NB4 (cell line): ENCODE measurements around the gene FRRS1L.

ENCODE experiments used
- POLR2A ChIP-seq: IDR thresholded peaks from 2 replicates; pipeline ENCODE4 v1.6.1; 2011; ENCODE audit warnings: mild to moderate bottlenecking; ENCODE audit not compliant: insufficient read length; ENCODE audit errors: extremely low read depth
- TF ChIP-seq, protein P1 (sequence below): IDR thresholded peaks from one replicate; pipeline ENCODE4 v1.5.1; 2012; ENCODE audit warnings: low read depth, low read length

DNA sequence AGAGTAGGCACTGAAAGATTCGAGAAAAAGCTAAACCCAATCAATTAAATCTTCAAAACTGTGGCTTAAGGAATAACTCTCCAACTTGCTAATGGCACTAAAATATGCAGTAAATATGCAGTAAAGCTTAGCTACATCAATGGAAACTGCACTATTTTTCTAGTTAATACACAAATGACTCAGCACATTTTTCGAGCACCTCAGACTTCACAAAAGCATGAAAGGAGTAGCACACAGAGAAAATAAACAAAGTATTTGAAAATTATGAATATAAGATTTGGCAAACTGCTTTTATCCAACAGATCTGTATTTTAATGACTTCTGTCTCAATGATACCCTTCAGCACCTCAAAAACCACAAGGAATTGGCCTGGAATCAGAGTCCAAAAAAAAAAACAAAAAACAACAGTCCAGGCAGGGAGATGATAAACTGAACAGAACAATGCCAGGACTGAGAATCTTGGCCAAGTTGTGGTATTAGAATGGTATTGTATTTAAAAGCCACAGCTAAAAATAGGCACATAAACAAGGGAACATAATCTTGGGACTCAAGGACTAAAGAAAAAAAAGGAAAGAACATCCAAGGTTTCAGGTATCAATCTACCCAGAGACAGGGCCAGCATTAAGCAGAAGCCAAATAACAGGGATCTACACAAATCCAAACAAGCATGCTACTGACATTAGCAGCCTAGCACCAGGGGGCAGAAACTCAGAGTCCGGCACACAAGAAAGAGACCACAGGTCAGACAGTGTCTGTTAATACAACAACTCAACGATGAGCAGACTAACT, 68.7 kb downstream of the FRRS1L start:
- TF ChIP-seq, protein P1, sequence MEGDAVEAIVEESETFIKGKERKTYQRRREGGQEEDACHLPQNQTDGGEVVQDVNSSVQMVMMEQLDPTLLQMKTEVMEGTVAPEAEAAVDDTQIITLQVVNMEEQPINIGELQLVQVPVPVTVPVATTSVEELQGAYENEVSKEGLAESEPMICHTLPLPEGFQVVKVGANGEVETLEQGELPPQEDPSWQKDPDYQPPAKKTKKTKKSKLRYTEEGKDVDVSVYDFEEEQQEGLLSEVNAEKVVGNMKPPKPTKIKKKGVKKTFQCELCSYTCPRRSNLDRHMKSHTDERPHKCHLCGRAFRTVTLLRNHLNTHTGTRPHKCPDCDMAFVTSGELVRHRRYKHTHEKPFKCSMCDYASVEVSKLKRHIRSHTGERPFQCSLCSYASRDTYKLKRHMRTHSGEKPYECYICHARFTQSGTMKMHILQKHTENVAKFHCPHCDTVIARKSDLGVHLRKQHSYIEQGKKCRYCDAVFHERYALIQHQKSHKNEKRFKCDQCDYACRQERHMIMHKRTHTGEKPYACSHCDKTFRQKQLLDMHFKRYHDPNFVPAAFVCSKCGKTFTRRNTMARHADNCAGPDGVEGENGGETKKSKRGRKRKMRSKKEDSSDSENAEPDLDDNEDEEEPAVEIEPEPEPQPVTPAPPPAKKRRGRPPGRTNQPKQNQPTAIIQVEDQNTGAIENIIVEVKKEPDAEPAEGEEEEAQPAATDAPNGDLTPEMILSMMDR = peak; percentile 7
- TF ChIP-seq POLR2A = no peak
